ENCODE measurements around the gene CPT1B. TPM values are rescaled to one million over a fixed set of nuclear protein-coding genes. Genes with fewer than 3 reads are reported as not detected.
"Not testable (repeated sequence)": the region's sequence is repeated elsewhere in the genome, so short reads cannot be mapped to it uniquely, and the experiment has no call there.

CPT1B gene
- total RNA-seq (2014; rRNA removed; shearing (Covaris generic)), result 3.4 and 5.8 TPM in 2 replicates

GRCh38 chr22:50577987-50578775 is at the start of gene CPT1B:
TSS of gene CPT1B (minus strand) at chr22:50578427. CDS start at chr22:50577915, 512 bp downstream.
- in situ Hi-C loops (cut with HindIII; ENCODE audit: low sequenced_read_pairs), result loop anchor here (10.0 kb wide), 1 partner anchor 83 kb away; no protein-coding TSS in a partner anchor
- DNase-seq (ENCODE audit: low spot score), result no peak

GRCh38 chr22:50626850-50627641 is 48.8 kb upstream of the CPT1B start:
- in situ Hi-C loops (cut with HindIII; ENCODE audit: low sequenced_read_pairs), result no loop called here
- DNase-seq (ENCODE audit: low spot score), result no peak

- in situ Hi-C loops (cut with HindIII; ENCODE audit: low sequenced_read_pairs), result no loop called here
- DNase-seq (ENCODE audit: low spot score), result no peak
Measured at GRCh38 chr22:50626314-50626849, 48.2 kb upstream of the CPT1B start.

- DNase-seq (ENCODE audit: low spot score), result no peak
- in situ Hi-C loops (cut with HindIII; ENCODE audit: low sequenced_read_pairs), result no loop called here
Measured at GRCh38 chr22:50625568-50626313, 47.5 kb upstream of the CPT1B start.

- in situ Hi-C loops (cut with HindIII; ENCODE audit: low sequenced_read_pairs), result no loop called here
- DNase-seq (ENCODE audit: low spot score), result no peak
Measured at GRCh38 chr22:50625131-50625567, 46.9 kb upstream of the CPT1B start.

- no peak for DNase-seq (ENCODE audit: low spot score)
- in situ Hi-C loops (cut with HindIII; ENCODE audit: low sequenced_read_pairs), result no loop called here
Measured at GRCh38 chr22:50624347-50625130, 46.3 kb upstream of the CPT1B start.

- peak; percentile 96 for DNase-seq (ENCODE audit: low spot score)
- in situ Hi-C loops (cut with HindIII; ENCODE audit: low sequenced_read_pairs), result no loop called here
Measured at GRCh38 chr22:50622723-50623327, 44.6 kb upstream of the CPT1B start.

GRCh38 chr22:50621948-50622722 is 43.9 kb upstream of the CPT1B start:
- in situ Hi-C loops (cut with HindIII; ENCODE audit: low sequenced_read_pairs), result no loop called here
- no peak for DNase-seq (ENCODE audit: low spot score)

- in situ Hi-C loops (cut with HindIII; ENCODE audit: low sequenced_read_pairs), result no loop called here
- DNase-seq (ENCODE audit: low spot score), result no peak
Measured at GRCh38 chr22:50621356-50621880, 43.2 kb upstream of the CPT1B start.

- peak; percentile 89 for DNase-seq (ENCODE audit: low spot score)
- in situ Hi-C loops (cut with HindIII; ENCODE audit: low sequenced_read_pairs), result no loop called here
Measured at GRCh38 chr22:50620593-50621355, 42.5 kb upstream of the CPT1B start.

GRCh38 chr22:50614296-50614695 is 36.1 kb upstream of the CPT1B start:
- DNase-seq (ENCODE audit: low spot score); in situ Hi-C loops (cut with HindIII; ENCODE audit: low sequenced_read_pairs): not testable (repeated sequence)

GRCh38 chr22:50613291-50613981 is 35.2 kb upstream of the CPT1B start:
- in situ Hi-C loops (cut with HindIII; ENCODE audit: low sequenced_read_pairs), result no loop called here
- peak; percentile 78 for DNase-seq (ENCODE audit: low spot score)

GRCh38 chr22:50612528-50613221 is 34.4 kb upstream of the CPT1B start:
- in situ Hi-C loops (cut with HindIII; ENCODE audit: low sequenced_read_pairs), result no loop called here
- DNase-seq (ENCODE audit: low spot score), result peak; percentile 23

GRCh38 chr22:50612168-50612527 is 33.9 kb upstream of the CPT1B start:
- DNase-seq (ENCODE audit: low spot score), result no peak
- in situ Hi-C loops (cut with HindIII; ENCODE audit: low sequenced_read_pairs), result no loop called here

GRCh38 chr22:50611341-50612060 is 33.3 kb upstream of the CPT1B start:
- no peak for DNase-seq (ENCODE audit: low spot score)
- in situ Hi-C loops (cut with HindIII; ENCODE audit: low sequenced_read_pairs), result no loop called here

Data from G401 (cell line).